Right hindlimb (tissue), 1 donor: ENCODE data around the gene NELL2.
"Not testable (repeated sequence)": the region's sequence is repeated elsewhere in the genome, so short reads cannot be mapped to it uniquely, and the experiment has no call there.

ENCODE experiments used
- DNase-seq: peaks from one replicate; pipeline ENCODE4 v3.0.0-alpha.2; 2018

The NELL2 gene

DNA sequence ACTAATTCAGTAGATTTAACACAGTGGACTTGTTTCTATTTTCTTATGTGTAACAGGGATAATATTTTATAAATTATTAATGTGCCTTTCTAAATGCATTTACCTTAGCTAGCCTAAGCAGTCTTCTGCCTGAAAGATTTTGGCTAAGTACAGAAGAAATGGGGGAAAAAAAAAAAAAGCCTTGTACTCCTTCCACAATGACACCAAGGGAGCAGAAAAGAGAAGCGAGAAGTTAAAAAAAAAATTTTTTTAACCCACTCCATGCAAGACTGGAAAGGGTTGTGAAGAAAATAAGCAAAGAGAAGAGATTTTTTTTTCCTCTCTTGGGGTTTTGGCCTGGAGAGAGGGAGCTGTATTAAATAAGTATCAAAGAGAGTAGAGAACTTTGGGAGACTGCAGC is 28.7 kb downstream of the NELL2 start:
- no peak for DNase-seq

GRCh38 chr12:44846826-44847225 is 29.3 kb downstream of the NELL2 start:
- DNase-seq: no peak

- no peak for DNase-seq
Observed at GRCh38 chr12:44842669-44843068, 33.4 kb downstream of the NELL2 start.

GRCh38 chr12:44839785-44840184 is 36.3 kb downstream of the NELL2 start:
- no peak for DNase-seq

- DNase-seq: no peak
Observed at GRCh38 chr12:44837114-44837755, 38.9 kb downstream of the NELL2 start.

GRCh38 chr12:44835641-44836379 is 40.3 kb downstream of the NELL2 start:
- no peak for DNase-seq

- DNase-seq: not testable (repeated sequence)
Observed at GRCh38 chr12:44834996-44835395, 41.1 kb downstream of the NELL2 start.

GRCh38 chr12:44833561-44833960 is 42.6 kb downstream of the NELL2 start:
- no peak for DNase-seq

DNA sequence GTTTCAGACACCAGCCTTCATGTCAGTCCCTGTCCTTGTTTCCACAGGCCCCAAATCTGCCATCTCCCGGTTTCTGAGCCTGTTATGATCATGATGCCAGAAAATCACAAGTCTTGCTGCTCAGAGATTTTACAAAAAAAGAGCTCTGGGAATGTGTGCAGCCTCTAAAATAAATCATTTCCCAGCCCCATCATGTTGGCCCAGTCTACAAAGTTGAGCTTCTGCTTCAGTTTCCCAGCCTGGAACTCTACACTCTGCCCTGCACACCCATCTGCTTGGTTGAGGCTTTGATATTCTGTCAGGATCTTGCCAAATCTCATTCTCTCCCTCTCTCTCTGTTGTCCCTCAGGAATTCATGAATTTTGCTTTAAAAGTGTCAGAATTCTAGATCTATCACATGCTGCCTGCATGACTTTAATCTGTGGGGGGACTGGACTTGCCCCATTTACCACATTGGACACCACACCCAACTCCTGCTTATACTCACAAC is 45.5 kb downstream of the NELL2 start:
- no peak for DNase-seq

DNA sequence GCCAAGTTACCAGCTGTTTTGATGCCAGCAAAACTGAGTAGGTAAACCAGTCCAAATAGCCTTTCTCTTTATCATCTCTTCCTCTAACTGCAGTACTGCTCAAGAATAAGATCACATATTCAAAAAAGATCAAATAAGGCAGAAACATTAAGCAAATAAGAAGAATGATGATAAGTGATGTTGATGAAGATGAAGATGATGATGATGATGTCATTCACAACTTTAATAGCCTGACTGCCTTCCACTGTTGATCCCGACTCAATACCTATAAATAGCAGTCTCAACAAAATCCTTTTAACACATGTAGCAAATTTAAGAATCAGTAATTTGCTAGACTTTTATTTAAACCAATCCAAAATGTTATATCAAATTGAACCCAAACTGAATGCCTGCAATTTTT is 47.1 kb downstream of the NELL2 start:
- no peak for DNase-seq

DNA sequence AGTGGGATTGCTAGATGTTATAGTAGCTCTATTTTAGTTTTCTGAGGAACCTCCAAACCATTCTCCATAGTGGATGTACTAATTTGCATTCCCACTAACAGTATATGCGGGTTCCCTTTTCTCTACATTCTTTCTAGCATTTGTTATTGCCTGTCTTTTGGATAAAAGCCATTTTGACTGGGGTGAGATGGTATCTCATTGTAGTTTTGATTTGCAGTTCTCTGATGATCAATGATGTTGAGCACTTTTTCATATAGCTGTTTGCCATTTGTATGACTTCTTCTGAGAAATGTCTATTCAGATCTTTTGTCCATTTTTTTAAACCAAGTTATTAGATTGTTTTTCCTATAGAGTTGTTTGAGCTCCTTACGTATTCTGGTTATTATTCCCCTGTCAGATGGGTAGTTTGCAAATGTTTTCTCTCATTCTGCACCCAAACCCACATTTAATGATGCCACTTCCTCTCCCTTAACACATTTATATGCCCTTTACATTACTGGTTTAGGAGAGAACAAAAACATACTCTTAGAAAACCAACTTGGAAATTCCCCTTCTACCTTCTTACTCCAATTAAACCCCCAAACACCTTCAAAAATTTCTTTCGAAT is 48.2 kb downstream of the NELL2 start:
- DNase-seq: no peak

DNA sequence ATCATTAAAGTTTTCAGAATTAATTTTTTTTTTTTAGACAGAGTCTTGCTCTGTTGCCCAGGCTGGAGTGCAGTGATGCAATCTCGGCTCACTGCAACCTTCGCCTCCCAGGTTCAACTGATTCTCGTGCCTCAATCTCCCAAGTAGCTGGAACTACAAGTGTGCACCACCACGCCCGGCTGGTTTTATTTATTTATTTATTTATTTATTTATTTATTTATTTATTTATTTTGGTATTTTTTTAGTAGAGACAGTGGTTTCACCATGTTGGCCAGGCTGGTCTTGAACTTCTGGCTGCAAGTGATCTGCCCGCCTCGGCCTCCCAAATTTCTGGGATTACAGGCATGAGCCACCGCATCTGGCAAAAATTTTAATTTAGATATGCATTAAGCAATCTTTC is 54.4 kb downstream of the NELL2 start:
- not testable (repeated sequence) for DNase-seq

- DNase-seq: no peak
Observed at GRCh38 chr12:44819884-44820283, 56.2 kb downstream of the NELL2 start.

DNA sequence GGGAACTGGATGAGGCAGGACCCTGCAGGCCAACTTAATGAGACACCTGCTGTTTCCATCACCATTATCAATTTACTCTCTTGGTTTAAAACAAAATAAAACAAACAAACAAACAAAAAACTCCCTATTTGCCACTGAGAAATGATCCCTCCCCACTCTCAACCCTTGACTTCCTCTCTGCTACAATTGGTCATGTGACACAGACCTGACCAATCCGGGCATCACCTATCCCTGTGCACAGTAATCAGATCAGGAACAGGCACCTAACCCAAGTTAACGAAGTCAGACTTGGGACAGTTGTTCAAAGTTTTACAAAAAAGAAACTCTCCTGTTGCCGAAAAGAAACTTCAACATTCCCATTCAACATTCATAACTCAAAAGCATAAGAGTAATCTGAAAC is 58.4 kb downstream of the NELL2 start:
- no peak for DNase-seq

- DNase-seq: no peak
Observed at GRCh38 chr12:44816446-44817017, 59.6 kb downstream of the NELL2 start.

GRCh38 chr12:44812062-44812461 is 64.1 kb downstream of the NELL2 start:
- no peak for DNase-seq

- DNase-seq: no peak
Observed at GRCh38 chr12:44804068-44804467, 72.0 kb downstream of the NELL2 start.

GRCh38 chr12:44795970-44796369 is 80.1 kb downstream of the NELL2 start:
- DNase-seq: no peak

- DNase-seq: no peak
Observed at GRCh38 chr12:44788731-44789130, 87.4 kb downstream of the NELL2 start.

GRCh38 chr12:44780221-44780790 is 95.8 kb downstream of the NELL2 start:
- DNase-seq: no peak

- no peak for DNase-seq
Observed at GRCh38 chr12:44779766-44780165, 96.3 kb downstream of the NELL2 start.

DNA sequence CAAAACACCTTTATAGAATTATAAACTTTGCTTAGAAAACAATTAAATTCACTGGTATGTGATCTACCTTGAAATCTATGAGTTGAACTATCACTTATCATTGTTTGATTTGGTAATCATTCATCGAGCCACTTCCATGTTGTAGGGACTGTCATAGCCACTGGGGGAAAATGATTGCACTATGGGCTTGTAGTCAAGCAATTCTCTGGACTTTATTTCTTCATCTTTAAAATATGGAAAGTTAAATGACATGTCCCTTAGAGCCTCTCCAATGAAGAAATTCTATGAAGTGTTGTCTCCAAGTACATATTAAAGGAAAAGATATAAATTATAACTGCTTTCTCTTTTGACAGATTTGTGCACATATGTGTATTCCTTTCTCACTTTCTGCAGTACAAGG is 97.3 kb downstream of the NELL2 start:
- DNase-seq: no peak

DNA sequence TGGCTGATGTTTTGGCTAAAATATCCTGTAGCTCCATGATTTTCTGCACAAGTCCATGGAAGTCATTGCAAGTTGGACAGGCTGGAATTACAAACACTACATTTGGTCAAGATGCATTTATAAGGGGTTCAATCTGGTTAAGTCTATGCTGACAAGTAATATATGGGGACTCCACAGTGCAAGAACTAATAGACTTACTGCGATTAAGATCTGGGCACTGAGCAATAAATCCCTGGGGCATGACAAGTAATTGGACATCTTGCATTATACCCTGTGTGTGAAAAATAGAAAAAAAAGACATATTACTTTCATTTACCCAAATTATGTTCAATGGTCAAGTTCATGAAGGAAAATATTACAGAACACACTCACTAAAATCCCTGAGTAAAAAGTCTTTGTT is 99.1 kb downstream of the NELL2 start:
- no peak for DNase-seq
